22Rv1 (cell line): ENCODE data around the gene SORCS2.

Experiments used
- CTCF ChIP-seq: fragments of 450-650 bp; IDR thresholded peaks from 2 replicates; pipeline ENCODE4 v1.5.1; 2017; ENCODE audit warnings: mild to moderate bottlenecking
- ZFX ChIP-seq: fragments of 450-650 bp; IDR thresholded peaks from 2 replicates; pipeline ENCODE4 v1.6.1; 2017; ENCODE audit warnings: antibody characterized with exemption, borderline replicate concordance

- no peak for TF ChIP-seq CTCF
- no peak for TF ChIP-seq ZFX
Observed at GRCh38 chr4:7523526-7523925, 331.2 kb downstream of the SORCS2 start.
